Measurements from ENCODE around the gene PDP2.

Gene PDP2

GRCh38 chr16:66844009-66844341, 36.3 kb upstream of the PDP2 start:
- no peak overlapping the region for H3K23ac ChIP-seq (ENCODE audit: low read length)
- H3K9me3 ChIP-seq (ENCODE audit: insufficient read depth, low read depth, low read length): peaks cover 7% of the 10 kb centered on the region
- no peak for DNase-seq
- peak overlapping the region; percentile 64 for H3K4me2 ChIP-seq (ENCODE audit: low read length)
- no peaks in the 10 kb centered on the region for H3K36me3 ChIP-seq (ENCODE audit: control insufficient read depth in 1 of 2, insufficient read depth in 2 of 2, low read length in 2 of 2)
- no peak overlapping the region for H3K27ac ChIP-seq (ENCODE audit: low read depth, low read length)
- no peak overlapping the region for H3K4me3 ChIP-seq (ENCODE audit: low read depth, low read length)
- no peaks in the 10 kb centered on the region for H3K79me2 ChIP-seq (ENCODE audit: control insufficient read depth, insufficient read depth, low read length, poor library complexity)
- WGBS (ENCODE audit: extremely low coverage, insufficient coverage, insufficient read length): no CpG with 5 or more reads among the region's 14 CpGs
- no peak overlapping the region for H3K18ac ChIP-seq (ENCODE audit: low read length)
- H4K8ac ChIP-seq (ENCODE audit: low read depth, low read length): no peak overlapping the region
- no peak overlapping the region for H2BK120ac ChIP-seq (ENCODE audit: insufficient read depth, low read length, poor library complexity)
- H2AK5ac ChIP-seq (ENCODE audit: low read length): no peak overlapping the region
- H3K14ac ChIP-seq (ENCODE audit: low read length): no peak overlapping the region
- H3K4ac ChIP-seq (ENCODE audit: low read depth, low read length): no peak overlapping the region
- no peak overlapping the region for H2BK5ac ChIP-seq (ENCODE audit: low read depth, low read length, poor library complexity)
- H3K79me1 ChIP-seq (ENCODE audit: low read length): no peaks in the 10 kb centered on the region
- H4K91ac ChIP-seq (ENCODE audit: low read depth, low read length): no peak overlapping the region
- no peak overlapping the region for H4K12ac ChIP-seq (ENCODE audit: low read depth, low read length)
- H3K4me1 ChIP-seq (ENCODE audit: control insufficient read depth in 1 of 2, insufficient read depth in 2 of 2, low read length in 2 of 2): peaks cover 6 to 7% of the 10 kb centered on the region in 2 experiments
- H2BK12ac ChIP-seq (ENCODE audit: low read length): no peak overlapping the region
- H3K9ac ChIP-seq (ENCODE audit: low read length): no peak overlapping the region
- H2AFZ ChIP-seq (ENCODE audit: insufficient read depth, low read length, poor library complexity): no peak overlapping the region
- H3K27me3 ChIP-seq (ENCODE audit: insufficient read depth, low read length): peaks cover 40% of the 10 kb centered on the region

GRCh38 chr16:66844342-66845079, 35.8 kb upstream of the PDP2 start, which contains the start of gene CA7:
Gene CA7 (plus strand): TSS chr16:66844414. CDS start chr16:66844488, 74 bp downstream.
- peak within 1 kb of the TSS; percentile 53 for H3K4me3 ChIP-seq (ENCODE audit: low read depth, low read length)
- no peaks in the 10 kb centered on the region for H3K36me3 ChIP-seq (ENCODE audit: control insufficient read depth in 1 of 2, insufficient read depth in 2 of 2, low read length in 2 of 2)
- no CpG with 5 or more reads among the region's 79 CpGs for WGBS (ENCODE audit: extremely low coverage, insufficient coverage, insufficient read length)
- H2BK120ac ChIP-seq (ENCODE audit: insufficient read depth, low read length, poor library complexity): no peak within 1 kb of the TSS
- H4K91ac ChIP-seq (ENCODE audit: low read depth, low read length): no peak within 1 kb of the TSS
- no peak within 1 kb of the TSS for H4K8ac ChIP-seq (ENCODE audit: low read depth, low read length)
- H3K4ac ChIP-seq (ENCODE audit: low read depth, low read length): no peak within 1 kb of the TSS
- H2AK5ac ChIP-seq (ENCODE audit: low read length): no peak within 1 kb of the TSS
- peaks cover 7% of the 10 kb centered on the region for H3K9me3 ChIP-seq (ENCODE audit: insufficient read depth, low read depth, low read length)
- H3K18ac ChIP-seq (ENCODE audit: low read length): no peak within 1 kb of the TSS
- peak within 1 kb of the TSS; percentile 64 for H3K4me2 ChIP-seq (ENCODE audit: low read length)
- peaks cover 40% of the 10 kb centered on the region for H3K27me3 ChIP-seq (ENCODE audit: insufficient read depth, low read length)
- peaks cover 6 to 7% of the 10 kb centered on the region in 2 experiments for H3K4me1 ChIP-seq (ENCODE audit: control insufficient read depth in 1 of 2, insufficient read depth in 2 of 2, low read length in 2 of 2)
- no peaks in the 10 kb centered on the region for H3K79me2 ChIP-seq (ENCODE audit: control insufficient read depth, insufficient read depth, low read length, poor library complexity)
- H3K23ac ChIP-seq (ENCODE audit: low read length): no peak within 1 kb of the TSS
- no peak for DNase-seq
- H3K27ac ChIP-seq (ENCODE audit: low read depth, low read length): no peak within 1 kb of the TSS
- no peak within 1 kb of the TSS for H2BK12ac ChIP-seq (ENCODE audit: low read length)
- no peaks in the 10 kb centered on the region for H3K79me1 ChIP-seq (ENCODE audit: low read length)
- no peak within 1 kb of the TSS for H4K12ac ChIP-seq (ENCODE audit: low read depth, low read length)
- H2BK5ac ChIP-seq (ENCODE audit: low read depth, low read length, poor library complexity): no peak within 1 kb of the TSS
- no peak within 1 kb of the TSS for H3K14ac ChIP-seq (ENCODE audit: low read length)
- H2AFZ ChIP-seq (ENCODE audit: insufficient read depth, low read length, poor library complexity): peak within 1 kb of the TSS; percentile 47
- H3K9ac ChIP-seq (ENCODE audit: low read length): no peak within 1 kb of the TSS

GRCh38 chr16:66845080-66845410, 35.3 kb upstream of the PDP2 start:
- H4K91ac ChIP-seq (ENCODE audit: low read depth, low read length): no peak overlapping the region

GRCh38 chr16:66845791-66846221, 34.5 kb upstream of the PDP2 start:
- H4K91ac ChIP-seq (ENCODE audit: low read depth, low read length): no peak overlapping the region
- H2BK120ac ChIP-seq (ENCODE audit: insufficient read depth, low read length, poor library complexity): no peak overlapping the region

More at GRCh38 chr16:66845080-66845410, 35.3 kb upstream of the PDP2 start:
- H2BK12ac ChIP-seq (ENCODE audit: low read length): no peak overlapping the region
- H3K27ac ChIP-seq (ENCODE audit: low read depth, low read length): no peak overlapping the region
- peaks cover 40% of the 10 kb centered on the region for H3K27me3 ChIP-seq (ENCODE audit: insufficient read depth, low read length)
- H3K23ac ChIP-seq (ENCODE audit: low read length): no peak overlapping the region
- no peak overlapping the region for H3K14ac ChIP-seq (ENCODE audit: low read length)
- H3K18ac ChIP-seq (ENCODE audit: low read length): no peak overlapping the region
- H2AFZ ChIP-seq (ENCODE audit: insufficient read depth, low read length, poor library complexity): no peak overlapping the region
- H3K4ac ChIP-seq (ENCODE audit: low read depth, low read length): no peak overlapping the region
- no peak overlapping the region for H3K4me3 ChIP-seq (ENCODE audit: low read depth, low read length)
- H3K4me1 ChIP-seq (ENCODE audit: control insufficient read depth in 1 of 2, insufficient read depth in 2 of 2, low read length in 2 of 2): peaks cover 6 to 7% of the 10 kb centered on the region in 2 experiments
- H2BK5ac ChIP-seq (ENCODE audit: low read depth, low read length, poor library complexity): no peak overlapping the region
- H2AK5ac ChIP-seq (ENCODE audit: low read length): no peak overlapping the region
- peak overlapping the region; percentile 64 for H3K4me2 ChIP-seq (ENCODE audit: low read length)
- no peak for DNase-seq
- H4K12ac ChIP-seq (ENCODE audit: low read depth, low read length): no peak overlapping the region
- H3K9me3 ChIP-seq (ENCODE audit: insufficient read depth, low read depth, low read length): peaks cover 7% of the 10 kb centered on the region
- H3K36me3 ChIP-seq (ENCODE audit: control insufficient read depth in 1 of 2, insufficient read depth in 2 of 2, low read length in 2 of 2): no peaks in the 10 kb centered on the region
- no peaks in the 10 kb centered on the region for H3K79me1 ChIP-seq (ENCODE audit: low read length)
- no peak overlapping the region for H3K9ac ChIP-seq (ENCODE audit: low read length)
- H4K8ac ChIP-seq (ENCODE audit: low read depth, low read length): no peak overlapping the region
- no peak overlapping the region for H2BK120ac ChIP-seq (ENCODE audit: insufficient read depth, low read length, poor library complexity)
- no peaks in the 10 kb centered on the region for H3K79me2 ChIP-seq (ENCODE audit: control insufficient read depth, insufficient read depth, low read length, poor library complexity)
- WGBS (ENCODE audit: extremely low coverage, insufficient coverage, insufficient read length): no CpG with 5 or more reads among the region's 10 CpGs

More at GRCh38 chr16:66845791-66846221, 34.5 kb upstream of the PDP2 start:
- Histone ChIP-seq H3K4ac (ENCODE audit: low read depth, low read length) (no peak overlapping the region), H3K27ac (ENCODE audit: low read depth, low read length) (no peak overlapping the region), H4K8ac (ENCODE audit: low read depth, low read length) (no peak overlapping the region), H2AFZ (ENCODE audit: insufficient read depth, low read length, poor library complexity) (no peak overlapping the region), H4K12ac (ENCODE audit: low read depth, low read length) (no peak overlapping the region), H3K79me2 (ENCODE audit: control insufficient read depth, insufficient read depth, low read length, poor library complexity) (no peaks in the 10 kb centered on the region), H3K4me2 (ENCODE audit: low read length) (no peak overlapping the region), H3K79me1 (ENCODE audit: low read length) (no peaks in the 10 kb centered on the region), H2AK5ac (ENCODE audit: low read length) (no peak overlapping the region), H3K9me3 (ENCODE audit: insufficient read depth, low read depth, low read length) (peaks cover 7% of the 10 kb centered on the region), H2BK12ac (ENCODE audit: low read length) (no peak overlapping the region), H3K18ac (ENCODE audit: low read length) (no peak overlapping the region), H3K23ac (ENCODE audit: low read length) (no peak overlapping the region), H3K4me3 (ENCODE audit: low read depth, low read length) (no peak overlapping the region), H3K14ac (ENCODE audit: low read length) (no peak overlapping the region), H3K4me1 (ENCODE audit: control insufficient read depth in 1 of 2, insufficient read depth in 2 of 2, low read length in 2 of 2) (peaks cover 6 to 7% of the 10 kb centered on the region in 2 experiments), H3K27me3 (ENCODE audit: insufficient read depth, low read length) (peaks cover 40% of the 10 kb centered on the region), H3K36me3 (ENCODE audit: control insufficient read depth in 1 of 2, insufficient read depth in 2 of 2, low read length in 2 of 2) (no peaks in the 10 kb centered on the region), H2BK5ac (ENCODE audit: low read depth, low read length, poor library complexity) (no peak overlapping the region), H3K9ac (ENCODE audit: low read length) (no peak overlapping the region)
- no CpG with 5 or more reads among the region's 9 CpGs for WGBS (ENCODE audit: extremely low coverage, insufficient coverage, insufficient read length)
- DNase-seq: peak in 1 of 2 donors; percentile 7
